HCT116 (cell line): ENCODE data around the gene TENM4. TPM values are rescaled to one million over a fixed set of nuclear protein-coding genes. Genes with fewer than 3 reads are reported as not detected.

Source experiments
- ATAC-seq: fragments of 200-7000 bp; cut with Tn5 transposase; 2 replicates; pipeline ENCODE4 v1.9.1; 2020; ENCODE audit warnings: mild to moderate bottlenecking, moderate library complexity
- BruUV-seq: library from RNA; stranded (reverse); fragments of 400-500 nt; replicated peaks from 2 replicates; lab custom pipeline; 2021; lab: Mats Ljungman, UMichigan
- CTCF ChIA-PET: fragments of 300-600 bp; sonication (Branson Sonifier 250); formaldehyde crosslinking; loops from one replicate; lab custom pipeline; 2021; ENCODE audit warnings: antibody characterized with exemption; lab: Charles Lee
- POLR2A ChIA-PET: fragments of 300-600, 350-600 bp; sonication (Branson Sonifier 250); formaldehyde crosslinking; loops from one replicate; lab custom pipeline; 2021; ENCODE audit warnings: antibody characterized with exemption; lab: Charles Lee
- RAD21 ChIA-PET, 2 experiments: fragments of 300-600 bp; sonication (Branson Sonifier 250); formaldehyde crosslinking; loops; one replicate each; lab custom pipeline; 2023; ENCODE audit warnings: low total read pairs in 2 of 2; ENCODE audit not compliant: uncharacterized antibody in 2 of 2, unreplicated experiment in 2 of 2, low non-redundant PET in 1 of 2; lab: Charles Lee
- DNase-seq: peaks from one replicate; pipeline ENCODE4 v3.0.0-alpha.2; 2010; ENCODE audit warnings: low read depth, low spot score
- H2AFZ ChIP-seq: fragments of 200-600 bp; shearing (Covaris generic), sonication (generic); 2 replicates; pipeline ENCODE4 v1.6.1; 2017; ENCODE audit warnings: low read depth, mixed run types, mixed read lengths, antibody characterized with exemption, low read length; ENCODE audit not compliant: poor library complexity, severe bottlenecking
- H3K27ac ChIP-seq: 2 replicates; pipeline ENCODE4 v1.5.1; 2012; ENCODE audit warnings: low read depth, low read length
- H3K27me3 ChIP-seq: fragments of 200-600 bp; sonication (generic); 2 replicates; pipeline ENCODE4 v1.6.1; 2016; ENCODE audit warnings: mixed run types, low read length, mixed read lengths; ENCODE audit not compliant: insufficient read depth
- H3K36me3 ChIP-seq, 2 experiments: fragments of 200-500 bp in 1 of 2; fragments of 200-600 bp in 1 of 2; sonication (Bioruptor generic) in 1 of 2; sonication (generic) in 1 of 2; 2 replicates each; pipeline versions ENCODE4 v1.5.1 to v1.6.1; 2014 to 2016; ENCODE audit warnings: low read length in 2 of 2, inconsistent platforms in 1 of 2, mixed read lengths in 1 of 2, mixed run types in 1 of 2; ENCODE audit not compliant: insufficient read depth in 2 of 2, control insufficient read depth in 1 of 2
- H3K4me1 ChIP-seq, 2 experiments: fragments of 200-600 bp in 1 of 2; sonication (generic) in 1 of 2; 2 replicates each; pipeline versions ENCODE4 v1.5.1 to v1.6.1; 2012 to 2017; ENCODE audit warnings: low read length in 2 of 2, inconsistent platforms in 1 of 2, mild to moderate bottlenecking in 1 of 2, mixed read lengths in 1 of 2, mixed run types in 1 of 2, moderate library complexity in 1 of 2; ENCODE audit not compliant: insufficient read depth in 2 of 2, control insufficient read depth in 1 of 2
- H3K4me2 ChIP-seq: fragments of 200-600 bp; sonication (generic); 2 replicates; pipeline ENCODE4 v1.6.1; 2017; ENCODE audit warnings: mixed run types, low read length, mixed read lengths
- H3K4me3 ChIP-seq, 2 experiments: fragments of 200-600 bp in 1 of 2; sonication (generic) in 1 of 2; replicated peaks in 1 of 2; 2 replicates each; pipeline ENCODE4 v1.5.1; 2011 to 2016; ENCODE audit warnings: low read length in 2 of 2, control low read depth in 1 of 2, low read depth in 1 of 2, mild to moderate bottlenecking in 1 of 2, mixed read lengths in 1 of 2, mixed run types in 1 of 2
- H3K79me2 ChIP-seq: fragments of 200-600 bp; sonication (generic); 2 replicates; pipeline ENCODE4 v1.6.1; 2017; ENCODE audit warnings: mild to moderate bottlenecking, mixed run types, low read length, moderate library complexity, mixed read lengths; ENCODE audit not compliant: insufficient read depth
- H3K9ac ChIP-seq: fragments of 200-600 bp; sonication (generic); 2 replicates; pipeline ENCODE4 v1.6.1; 2016; ENCODE audit warnings: low read length, mixed read lengths
- H3K9me2 ChIP-seq: fragments of 200-600 bp; sonication (generic), shearing (Covaris generic); 2 replicates; pipeline ENCODE4 v1.6.1; 2017; ENCODE audit warnings: mixed run types, mild to moderate bottlenecking, moderate library complexity; ENCODE audit not compliant: insufficient read depth
- H3K9me3 ChIP-seq, 2 experiments: fragments of 200-500 bp in 1 of 2; fragments of 200-600 bp in 1 of 2; sonication (Bioruptor generic) in 1 of 2; sonication (generic) in 1 of 2; 2 replicates each; pipeline ENCODE4 v1.6.1; 2014 to 2017; ENCODE audit warnings: low read length in 2 of 2, mixed read lengths in 2 of 2, inconsistent platforms in 1 of 2, low read depth in 1 of 2, mild to moderate bottlenecking in 1 of 2, mixed run types in 1 of 2, moderate library complexity in 1 of 2; ENCODE audit not compliant: control insufficient read depth in 1 of 2, insufficient read depth in 1 of 2
- H4K20me1 ChIP-seq: fragments of 200-600 bp; sonication (generic), shearing (Covaris generic); 2 replicates; pipeline ENCODE4 v1.6.1; 2017; ENCODE audit warnings: mixed run types, mild to moderate bottlenecking, moderate library complexity; ENCODE audit not compliant: insufficient read depth
- ATF3 ChIP-seq: IDR thresholded peaks from 2 replicates; pipeline ENCODE4 v1.6.1; 2012
- CBX3 ChIP-seq: IDR thresholded peaks from 2 replicates; pipeline ENCODE4 v1.6.1; 2012; ENCODE audit warnings: low read depth
- CTCF ChIP-seq, 3 experiments: fragments of 200-600 bp in 1 of 3; sonication (generic) in 1 of 3; IDR thresholded peaks in 2 of 3; conservative IDR thresholded peaks in 1 of 3; 2 replicates each; pipeline ENCODE4 v1.5.1; 2012 to 2017; ENCODE audit warnings: low read depth in 2 of 3, low read length in 2 of 3, antibody characterized with exemption in 1 of 3, borderline replicate concordance in 1 of 3, control low read depth in 1 of 3, mild to moderate bottlenecking in 1 of 3, mixed read lengths in 1 of 3, mixed run types in 1 of 3, moderate library complexity in 1 of 3; ENCODE audit not compliant: insufficient read depth in 1 of 3
- ELF1 ChIP-seq: IDR thresholded peaks from 2 replicates; pipeline ENCODE4 v1.6.1; 2012; ENCODE audit warnings: low read depth, borderline replicate concordance
- EZH2 ChIP-seq: fragments of 200-600 bp; sonication (generic); IDR thresholded peaks from 2 replicates; pipeline ENCODE4 v1.6.1; 2017; ENCODE audit warnings: antibody characterized with exemption, mixed run types
- EZH2phosphoT487 ChIP-seq: fragments of 200-600 bp; IDR thresholded peaks from 2 replicates; pipeline ENCODE4 v1.6.1; 2018; ENCODE audit warnings: antibody characterized with exemption, borderline replicate concordance
- MAX ChIP-seq: IDR thresholded peaks from 2 replicates; pipeline ENCODE4 v1.6.1; 2012
- POLR2A ChIP-seq: IDR thresholded peaks from 2 replicates; pipeline ENCODE4 v1.7.0; 2011; ENCODE audit warnings: borderline replicate concordance; ENCODE audit not compliant: insufficient read depth, insufficient read length; ENCODE audit errors: extremely low read depth
- POLR2AphosphoS5 ChIP-seq: IDR thresholded peaks from 2 replicates; pipeline ENCODE4 v1.6.1; 2011; ENCODE audit warnings: mild to moderate bottlenecking, low read depth, low read length, moderate library complexity
- RAD21 ChIP-seq: IDR thresholded peaks from 2 replicates; pipeline ENCODE4 v1.6.1; 2012; ENCODE audit warnings: low read depth, mild to moderate bottlenecking
- REST ChIP-seq: IDR thresholded peaks from 2 replicates; pipeline ENCODE4 v1.6.1; 2012; ENCODE audit warnings: low read depth
- SIN3A ChIP-seq: IDR thresholded peaks from 2 replicates; pipeline ENCODE4 v1.6.1; 2012; ENCODE audit warnings: low read depth
- SP1 ChIP-seq: IDR thresholded peaks from 2 replicates; pipeline ENCODE4 v1.6.1; 2012; ENCODE audit warnings: low read depth
- SRF ChIP-seq: IDR thresholded peaks from 2 replicates; pipeline ENCODE4 v1.6.1; 2012; ENCODE audit warnings: low read depth
- YY1 ChIP-seq: IDR thresholded peaks from 2 replicates; pipeline ENCODE4 v1.6.1; 2011; ENCODE audit warnings: low read length, low read depth, moderate library complexity, mild to moderate bottlenecking; ENCODE audit not compliant: insufficient replicate concordance; ENCODE audit errors: extremely low read depth
- ZFX ChIP-seq: fragments of 450-650 bp; IDR thresholded peaks from 2 replicates; pipeline ENCODE4 v1.6.1; 2017
- ZNF274 ChIP-seq: fragments of 200-500 bp; sonication (Bioruptor generic); IDR thresholded peaks from 2 replicates; pipeline ENCODE4 v1.6.1; 2014; ENCODE audit warnings: mild to moderate bottlenecking, low read depth, low read length, inconsistent platforms
- intact Hi-C: fragments of 100-400 bp; cut with micrococcal nuclease; formaldehyde crosslinking; loops from 2 replicates; pipeline ENCODE4 v1.10.0; 2022
- total RNA-seq: library from RNA; stranded (reverse); gene quantifications from one replicate; pipeline ENCODE4 v1.2.1, GENCODE V29; 2021; ENCODE audit not compliant: unreplicated experiment

The TENM4 gene
- total RNA-seq, 1 experiment from 2014 or later = 0.05 TPM

GRCh38 chr11:79026803-79027445 is 413.9 kb downstream of the TENM4 start:
- DNase-seq (no peak), ATAC-seq (no peak)
- no TSS peak for BruUV-seq
- TF ChIP-seq EZH2 (no peak), CTCF (IDR thresholded peaks at IDR 0.05 in 2 of 3, conservative IDR thresholded peaks at IDR 0.05 in 1 of 3; ENCODE audit: borderline replicate concordance in 1 of 3, insufficient read depth in 1 of 3, low read depth in 2 of 3, low read length in 2 of 3) (no peak), ZFX (no peak), SP1 (no peak), ZNF274 (no peak), EZH2phosphoT487 (no peak), MAX (no peak), ELF1 (no peak), SRF (no peak), YY1 (no peak), POLR2A (no peak), REST (no peak), ATF3 (no peak), RAD21 (no peak), POLR2AphosphoS5 (no peak), SIN3A (no peak), CBX3 (no peak)
- Histone ChIP-seq H3K27me3 (peaks cover 52% of the 10 kb centered on the region), H3K36me3 (no peaks in the 10 kb centered on the region), H3K4me1 (no peaks in the 10 kb centered on the region), H3K9me2 (no peaks in the 10 kb centered on the region), H3K4me3 (no peak overlapping the region), H3K9me3 (no peaks in the 10 kb centered on the region), H2AFZ (no peak overlapping the region), H3K9ac (no peak overlapping the region), H3K4me2 (no peak overlapping the region), H3K27ac (no peak overlapping the region), H4K20me1 (no peaks in the 10 kb centered on the region), H3K79me2 (no peaks in the 10 kb centered on the region)
- ChIA-PET RAD21 (no interaction called here), POLR2A (no interaction called here), CTCF (no interaction called here)
- intact Hi-C loops = no loop called here
